Mesenchymal stem cell (in vitro differentiated cells and primary cell): ENCODE results near the gene FAM237B.
"Not testable (repeated sequence)": the region's sequence is repeated elsewhere in the genome, so short reads cannot be mapped to it uniquely, and the experiment has no call there.

Experiments
- DNase-seq: peaks from one replicate; pipeline ENCODE4 v3.0.0-alpha.2; 2013
- H2AFZ ChIP-seq: one replicate; pipeline ENCODE4 v1.6.1; 2013; ENCODE audit warnings: low read depth, mild to moderate bottlenecking, control low read depth, inconsistent platforms, low read length, moderate library complexity
- H2AK5ac ChIP-seq: 2 replicates; pipeline ENCODE4 v1.6.1; 2013; ENCODE audit warnings: low read length, moderate library complexity, mild to moderate bottlenecking, inconsistent platforms; ENCODE audit not compliant: severe bottlenecking
- H2BK120ac ChIP-seq: one replicate; pipeline ENCODE4 v1.6.1; 2013; ENCODE audit warnings: low read depth, mild to moderate bottlenecking, inconsistent platforms, low read length, moderate library complexity
- H2BK12ac ChIP-seq, 2 experiments: one replicate each; pipeline ENCODE4 v1.6.1; 2013; ENCODE audit warnings: inconsistent platforms in 2 of 2, low read length in 2 of 2, mild to moderate bottlenecking in 2 of 2, moderate library complexity in 2 of 2, control low read depth in 1 of 2
- H2BK15ac ChIP-seq: one replicate; pipeline ENCODE4 v1.6.1; 2013; ENCODE audit warnings: mild to moderate bottlenecking, low read depth, inconsistent platforms; ENCODE audit not compliant: poor library complexity, severe bottlenecking
- H2BK5ac ChIP-seq: 2 replicates; pipeline ENCODE4 v1.6.1; 2013; ENCODE audit warnings: low read depth, mild to moderate bottlenecking, low read length, control low read depth, inconsistent platforms; ENCODE audit not compliant: poor library complexity, severe bottlenecking
- H3K14ac ChIP-seq, 2 experiments: one replicate each; pipeline ENCODE4 v1.6.1; 2013; ENCODE audit warnings: inconsistent platforms in 2 of 2, low read length in 2 of 2, control low read depth in 1 of 2, mild to moderate bottlenecking in 1 of 2, moderate library complexity in 1 of 2
- H3K18ac ChIP-seq, 2 experiments: one replicate each; pipeline ENCODE4 v1.6.1; 2013; ENCODE audit warnings: inconsistent platforms in 2 of 2, low read length in 2 of 2, control low read depth in 1 of 2, low read depth in 1 of 2, mild to moderate bottlenecking in 1 of 2
- H3K23ac ChIP-seq, 2 experiments: one replicate each; pipeline ENCODE4 v1.6.1; 2013; ENCODE audit warnings: inconsistent platforms in 2 of 2, low read length in 2 of 2, mild to moderate bottlenecking in 2 of 2, moderate library complexity in 2 of 2, control low read depth in 1 of 2
- H3K27ac ChIP-seq: 2 replicates; pipeline ENCODE4 v1.5.1; 2013; ENCODE audit warnings: mild to moderate bottlenecking, moderate library complexity, low read length, control low read depth, inconsistent platforms; ENCODE audit not compliant: poor library complexity, severe bottlenecking
- H3K27me3 ChIP-seq, 2 experiments: 2 replicates each; pipeline versions ENCODE4 v1.6.1 to v1.7.0; 2013; ENCODE audit warnings: low read length in 2 of 2, mild to moderate bottlenecking in 2 of 2, moderate library complexity in 2 of 2, control low read depth in 1 of 2, inconsistent platforms in 1 of 2; ENCODE audit not compliant: control insufficient read depth in 1 of 2, insufficient read depth in 1 of 2
- H3K36me3 ChIP-seq, 2 experiments: 2 replicates each; pipeline versions ENCODE4 v1.6.1 to v1.7.0; 2013; ENCODE audit warnings: low read length in 2 of 2, control low read depth in 1 of 2, inconsistent platforms in 1 of 2, low read depth in 1 of 2, mild to moderate bottlenecking in 1 of 2; ENCODE audit not compliant: insufficient read depth in 2 of 2, control insufficient read depth in 1 of 2
- H3K4ac ChIP-seq, 2 experiments: one replicate each; pipeline ENCODE4 v1.6.1; 2013; ENCODE audit warnings: inconsistent platforms in 2 of 2, low read length in 2 of 2, mild to moderate bottlenecking in 2 of 2, moderate library complexity in 2 of 2, control low read depth in 1 of 2, low read depth in 1 of 2
- H3K4me1 ChIP-seq: 2 replicates; pipeline ENCODE4 v1.6.1; 2013; ENCODE audit warnings: low read depth, low read length, control low read depth; ENCODE audit not compliant: control insufficient read depth, insufficient read depth
- H3K4me2 ChIP-seq: 2 replicates; pipeline ENCODE4 v1.6.1; 2013; ENCODE audit warnings: low read length, mild to moderate bottlenecking, inconsistent platforms; ENCODE audit not compliant: poor library complexity, severe bottlenecking
- H3K4me3 ChIP-seq, 2 experiments: 2 replicates each; pipeline versions ENCODE4 v1.5.1 to v1.7.0; 2013; ENCODE audit warnings: low read length in 2 of 2, mild to moderate bottlenecking in 2 of 2, control low read depth in 1 of 2, low read depth in 1 of 2; ENCODE audit not compliant: insufficient read depth in 1 of 2
- H3K79me1 ChIP-seq: replicated peaks from 2 replicates; pipeline ENCODE4 v1.6.1; 2013; ENCODE audit warnings: mild to moderate bottlenecking, control low read depth, low read length, inconsistent platforms; ENCODE audit not compliant: poor library complexity, severe bottlenecking
- H3K9ac ChIP-seq: 2 replicates; pipeline ENCODE4 v1.7.0; 2013; ENCODE audit warnings: mild to moderate bottlenecking, low read length, moderate library complexity
- H3K9me3 ChIP-seq: 2 replicates; pipeline ENCODE4 v1.7.0; 2013; ENCODE audit warnings: mild to moderate bottlenecking, low read length; ENCODE audit not compliant: control insufficient read depth
- H4K8ac ChIP-seq: one replicate; pipeline ENCODE4 v1.6.1; 2013; ENCODE audit warnings: inconsistent platforms, mild to moderate bottlenecking, low read length, moderate library complexity
- H4K91ac ChIP-seq: one replicate; pipeline ENCODE4 v1.6.1; 2013; ENCODE audit warnings: mild to moderate bottlenecking, low read length, inconsistent platforms
- WGBS: methylation state at CpG from one replicate; pipeline ENCODE4 v1.1.7; 2013; ENCODE audit warnings: mixed read lengths; 5-methylcytosine and 5-hydroxymethylcytosine counted together

Gene FAM237B

DNA sequence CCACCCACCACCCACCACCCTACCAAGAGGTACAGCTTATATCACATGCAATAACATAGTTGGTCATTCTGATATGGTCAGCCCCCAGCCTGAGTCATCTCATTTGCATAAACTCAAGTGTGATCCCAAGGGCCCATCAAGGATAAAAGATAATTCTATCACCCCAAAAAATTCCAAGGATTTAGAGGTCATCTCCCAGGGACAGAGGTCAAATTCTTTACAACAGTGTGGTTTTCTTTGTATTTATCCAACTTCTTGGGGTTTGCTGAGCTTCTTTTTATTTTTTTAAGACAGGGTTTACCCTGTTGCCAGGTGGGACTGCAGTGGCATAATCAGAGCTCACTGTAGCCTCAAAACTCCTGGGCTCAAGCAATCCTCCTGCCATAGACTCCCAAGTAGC lies 16.0 kb upstream of the FAM237B start:
- no peak overlapping the region for H3K18ac ChIP-seq
- H2BK5ac ChIP-seq: no peak overlapping the region
- H4K8ac ChIP-seq: no peak overlapping the region
- H3K79me1 ChIP-seq: no peaks in the 10 kb centered on the region
- H3K9me3 ChIP-seq: no peaks in the 10 kb centered on the region
- no peaks in the 10 kb centered on the region for H3K27me3 ChIP-seq
- H3K27ac ChIP-seq: no peak overlapping the region
- H3K36me3 ChIP-seq: no peaks in the 10 kb centered on the region
- DNase-seq: no peak
- H2AFZ ChIP-seq: no peak overlapping the region
- no peak overlapping the region for H4K91ac ChIP-seq
- H3K23ac ChIP-seq: no peak overlapping the region
- H3K4me3 ChIP-seq: no peak overlapping the region
- no peak overlapping the region for H2BK15ac ChIP-seq
- no peak overlapping the region for H3K4ac ChIP-seq
- no peak overlapping the region for H2AK5ac ChIP-seq
- no peak overlapping the region for H3K14ac ChIP-seq
- no peak overlapping the region for H2BK120ac ChIP-seq
- no peaks in the 10 kb centered on the region for H3K4me1 ChIP-seq
- no peak overlapping the region for H3K9ac ChIP-seq
- no peak overlapping the region for H2BK12ac ChIP-seq
- H3K4me2 ChIP-seq: no peak overlapping the region

- H3K36me3 ChIP-seq, H4K8ac ChIP-seq, H2BK15ac ChIP-seq, H3K27me3 ChIP-seq, H2BK5ac ChIP-seq, H3K79me1 ChIP-seq, H3K9ac ChIP-seq, H2AK5ac ChIP-seq, H3K23ac ChIP-seq, H4K91ac ChIP-seq, H3K14ac ChIP-seq, DNase-seq, H3K4me3 ChIP-seq, H3K18ac ChIP-seq, H3K27ac ChIP-seq, H2BK12ac ChIP-seq, H3K4me1 ChIP-seq, H3K9me3 ChIP-seq, H3K4ac ChIP-seq, H2AFZ ChIP-seq, H2BK120ac ChIP-seq, H3K4me2 ChIP-seq: not testable (repeated sequence)
- WGBS: 71% methylated on average over 1 of the region's 2 CpGs
Measured at GRCh38 chr7:90334926-90335325, 13.8 kb upstream of the FAM237B start.

GRCh38 chr7:90334193-90334843 lies 13.2 kb upstream of the FAM237B start:
- H3K4me2 ChIP-seq: no peak overlapping the region
- no peak overlapping the region for H3K14ac ChIP-seq
- 93% methylated on average over 45 of the region's 48 CpGs for WGBS
- DNase-seq: no peak
- H2AK5ac ChIP-seq: no peak overlapping the region
- no peak overlapping the region for H3K27ac ChIP-seq
- no peaks in the 10 kb centered on the region for H3K79me1 ChIP-seq
- H3K23ac ChIP-seq: no peak overlapping the region
- no peak overlapping the region for H3K18ac ChIP-seq
- H3K4ac ChIP-seq: no peak overlapping the region
- H3K4me3 ChIP-seq: no peak overlapping the region
- no peaks in the 10 kb centered on the region for H3K27me3 ChIP-seq
- no peak overlapping the region for H3K9ac ChIP-seq
- H4K8ac ChIP-seq: no peak overlapping the region
- H2BK15ac ChIP-seq: no peak overlapping the region
- no peak overlapping the region for H2BK5ac ChIP-seq
- H3K4me1 ChIP-seq: no peaks in the 10 kb centered on the region
- H4K91ac ChIP-seq: no peak overlapping the region
- no peak overlapping the region for H2AFZ ChIP-seq
- no peak overlapping the region for H2BK12ac ChIP-seq
- no peak overlapping the region for H2BK120ac ChIP-seq
- no peaks in the 10 kb centered on the region for H3K9me3 ChIP-seq
- no peaks in the 10 kb centered on the region for H3K36me3 ChIP-seq

DNA sequence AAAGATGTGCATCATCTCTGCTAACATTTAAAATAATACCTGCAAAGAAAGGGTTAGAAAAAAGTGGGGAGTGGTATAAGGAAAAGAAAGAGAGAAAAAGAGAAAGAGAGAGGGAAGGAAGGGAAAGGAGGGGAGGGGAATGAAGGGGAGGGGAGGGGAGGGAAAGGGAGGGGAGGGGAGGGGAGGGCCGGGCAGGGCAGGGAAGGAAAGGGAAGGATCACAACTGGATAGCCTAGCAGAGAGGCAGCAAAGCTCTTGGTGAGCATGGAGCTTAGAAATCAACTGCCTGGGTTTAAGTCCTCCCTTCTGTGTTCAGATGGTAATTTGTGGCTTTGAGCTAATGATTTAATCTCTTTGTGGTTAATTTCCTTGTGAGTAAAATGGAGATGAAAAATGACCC lies 5.4 kb upstream of the FAM237B start:
- Histone ChIP-seq H4K91ac (no peak overlapping the region), H3K4me1 (no peaks in the 10 kb centered on the region), H3K23ac (no peak overlapping the region), H3K18ac (no peak overlapping the region), H3K27ac (no peak overlapping the region), H3K4ac (no peak overlapping the region), H2BK12ac (no peak overlapping the region), H3K27me3 (peaks cover 6 to 9% of the 10 kb centered on the region in 2 experiments), H3K14ac (no peak overlapping the region), H2AFZ (no peak overlapping the region), H2BK120ac (no peak overlapping the region), H2BK15ac (no peak overlapping the region), H3K4me2 (no peak overlapping the region), H2BK5ac (no peak overlapping the region), H3K4me3 (no peak overlapping the region), H3K9ac (no peak overlapping the region), H4K8ac (no peak overlapping the region), H3K9me3 (no peaks in the 10 kb centered on the region), H3K79me1 (no peaks in the 10 kb centered on the region), H3K36me3 (no peaks in the 10 kb centered on the region), H2AK5ac (no peak overlapping the region)
- WGBS: 0% methylated on average over 1 of the region's 1 CpG
- no peak for DNase-seq
